ENCODE data around the gene LUC7L2.
"Not testable (repeated sequence)": the region's sequence is repeated elsewhere in the genome, so short reads cannot be mapped to it uniquely, and the experiment has no call there.

The LUC7L2 gene

GRCh38 chr7:139396323-139396951, 36.7 kb downstream of the LUC7L2 start:
- no peak for DNase-seq (ENCODE audit: low read depth, low spot score)

GRCh38 chr7:139397192-139397591, 37.5 kb downstream of the LUC7L2 start:
- DNase-seq (ENCODE audit: low read depth, low spot score): no peak

- DNase-seq (ENCODE audit: low read depth, low spot score): no peak
Observed at GRCh38 chr7:139403601-139404000, 43.9 kb downstream of the LUC7L2 start.

- DNase-seq (ENCODE audit: low read depth, low spot score): no peak
Observed at GRCh38 chr7:139407555-139407954, 47.9 kb downstream of the LUC7L2 start.

GRCh38 chr7:139414743-139415402, 55.2 kb downstream of the LUC7L2 start:
- not testable (repeated sequence) for DNase-seq (ENCODE audit: low read depth, low spot score)

GRCh38 chr7:139416405-139416804, 56.7 kb downstream of the LUC7L2 start:
- DNase-seq (ENCODE audit: low read depth, low spot score): no peak

GRCh38 chr7:139417478-139417877, 57.8 kb downstream of the LUC7L2 start:
- DNase-seq (ENCODE audit: low read depth, low spot score): no peak

GRCh38 chr7:139421123-139421522, 61.4 kb downstream of the LUC7L2 start:
- DNase-seq (ENCODE audit: low read depth, low spot score): no peak

GRCh38 chr7:139422126-139422525, 62.4 kb downstream of the LUC7L2 start:
- no peak for DNase-seq (ENCODE audit: low read depth, low spot score)

- DNase-seq (ENCODE audit: low read depth, low spot score): no peak
Observed at GRCh38 chr7:139423091-139423490, 63.4 kb downstream of the LUC7L2 start.

- no peak for DNase-seq (ENCODE audit: low read depth, low spot score)
Observed at GRCh38 chr7:139424004-139424403, 64.3 kb downstream of the LUC7L2 start.

GRCh38 chr7:139425701-139426100, 66.0 kb downstream of the LUC7L2 start:
- not testable (repeated sequence) for DNase-seq (ENCODE audit: low read depth, low spot score)

- no peak for DNase-seq (ENCODE audit: low read depth, low spot score)
Observed at GRCh38 chr7:139426258-139427028, 66.7 kb downstream of the LUC7L2 start.

- DNase-seq (ENCODE audit: low read depth, low spot score): no peak
Observed at GRCh38 chr7:139427029-139427420, 67.3 kb downstream of the LUC7L2 start.

- DNase-seq (ENCODE audit: low read depth, low spot score): no peak
Observed at GRCh38 chr7:139427788-139428187, 68.1 kb downstream of the LUC7L2 start.

GRCh38 chr7:139429735-139430134, 70.0 kb downstream of the LUC7L2 start:
- DNase-seq (ENCODE audit: low read depth, low spot score): not testable (repeated sequence)

GRCh38 chr7:139430443-139430842, 70.7 kb downstream of the LUC7L2 start:
- no peak for DNase-seq (ENCODE audit: low read depth, low spot score)

GRCh38 chr7:139431010-139431409, 71.3 kb downstream of the LUC7L2 start:
- DNase-seq (ENCODE audit: low read depth, low spot score): no peak

- no peak for DNase-seq (ENCODE audit: low read depth, low spot score)
Observed at GRCh38 chr7:139431459-139431858, 71.8 kb downstream of the LUC7L2 start.

GRCh38 chr7:139436806-139437205, 77.1 kb downstream of the LUC7L2 start:
- DNase-seq (ENCODE audit: low read depth, low spot score): no peak

GRCh38 chr7:139439375-139439774, 79.7 kb downstream of the LUC7L2 start:
- DNase-seq (ENCODE audit: low read depth, low spot score): no peak

GRCh38 chr7:139441961-139442360, 82.3 kb downstream of the LUC7L2 start:
- DNase-seq (ENCODE audit: low read depth, low spot score): no peak

Data from iPS DF 19.7 (cell line).